Effector memory CD4-positive, alpha-beta T cell (primary cell): ENCODE measurements around the gene HSPA4L.

ENCODE experiments used
- DNase-seq, 3 donors: peaks; one replicate each; pipeline ENCODE4 v3.0.0-alpha.2; 2020
- H3K27ac ChIP-seq: 2 replicates; pipeline ENCODE4 v1.7.0; 2013; ENCODE audit warnings: mild to moderate bottlenecking, low read length, moderate library complexity; ENCODE audit not compliant: insufficient read depth, poor library complexity, severe bottlenecking
- H3K27me3 ChIP-seq: replicated peaks from 2 replicates; pipeline ENCODE4 v1.7.0; 2013; ENCODE audit warnings: mild to moderate bottlenecking, low read length; ENCODE audit not compliant: insufficient read depth, control insufficient read depth, poor library complexity, severe bottlenecking
- H3K36me3 ChIP-seq: 2 replicates; pipeline ENCODE4 v1.7.0; 2013; ENCODE audit warnings: mild to moderate bottlenecking, low read length, moderate library complexity; ENCODE audit not compliant: control insufficient read depth, insufficient read depth
- H3K4me1 ChIP-seq: 2 replicates; pipeline ENCODE4 v1.7.0; 2013; ENCODE audit warnings: low read length, mild to moderate bottlenecking; ENCODE audit not compliant: control insufficient read depth, insufficient read depth, poor library complexity, severe bottlenecking
- H3K4me3 ChIP-seq: 2 replicates; pipeline ENCODE4 v1.7.0; 2013; ENCODE audit warnings: low read length, low read depth, mild to moderate bottlenecking; ENCODE audit not compliant: insufficient read depth, poor library complexity, severe bottlenecking
- H3K9me3 ChIP-seq: 2 replicates; pipeline ENCODE4 v1.7.0; 2013; ENCODE audit warnings: mild to moderate bottlenecking, low read length, moderate library complexity; ENCODE audit not compliant: control insufficient read depth

The HSPA4L gene

DNA sequence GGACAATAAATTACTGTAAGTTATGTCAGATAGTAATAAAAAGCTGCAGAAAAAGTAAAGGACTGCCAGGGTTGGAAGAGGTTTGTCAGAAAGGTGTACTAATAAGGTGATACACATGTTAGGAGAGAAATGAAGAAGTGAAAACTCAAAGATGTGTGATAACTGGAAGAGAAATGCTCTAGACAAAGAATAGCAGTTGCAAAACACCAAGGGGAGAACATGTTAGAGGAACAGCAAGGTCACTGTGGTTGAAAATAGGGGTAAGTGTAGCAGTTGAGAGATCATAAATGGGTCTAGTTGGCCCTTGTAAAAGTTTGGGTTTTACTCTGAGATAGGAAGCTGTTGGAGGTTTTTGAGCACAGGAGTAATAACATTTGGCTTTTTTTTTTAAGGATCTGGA lies 46.9 kb downstream of the HSPA4L start:
- no peak overlapping the region for H3K27ac ChIP-seq
- H3K27me3 ChIP-seq, result no peaks in the 10 kb centered on the region
- H3K9me3 ChIP-seq, result no peaks in the 10 kb centered on the region
- H3K4me3 ChIP-seq, result no peak overlapping the region
- H3K4me1 ChIP-seq, result no peaks in the 10 kb centered on the region
- no peaks in the 10 kb centered on the region for H3K36me3 ChIP-seq
- no peak for DNase-seq

DNA sequence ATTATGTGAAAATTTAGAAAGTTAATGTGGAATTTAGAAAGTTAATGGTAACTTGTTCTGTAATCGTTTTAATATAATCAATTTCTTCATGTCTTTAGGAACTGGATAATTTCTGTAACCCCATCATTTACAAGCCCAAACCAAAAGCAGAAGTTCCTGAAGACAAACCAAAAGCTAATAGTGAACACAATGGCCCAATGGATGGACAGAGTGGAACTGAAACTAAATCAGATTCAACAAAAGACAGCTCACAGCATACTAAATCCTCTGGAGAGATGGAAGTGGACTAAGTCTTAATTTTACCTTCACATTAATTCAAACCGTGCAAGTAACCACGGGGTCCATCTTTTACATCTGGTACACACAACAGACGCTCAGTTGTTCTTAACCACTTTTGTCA lies 50.5 kb downstream of the HSPA4L start:
- Histone ChIP-seq H3K4me3 (no peak overlapping the region), H3K9me3 (no peaks in the 10 kb centered on the region), H3K36me3 (no peaks in the 10 kb centered on the region), H3K27ac (no peak overlapping the region), H3K4me1 (no peaks in the 10 kb centered on the region), H3K27me3 (no peaks in the 10 kb centered on the region)
- no peak for DNase-seq

DNA sequence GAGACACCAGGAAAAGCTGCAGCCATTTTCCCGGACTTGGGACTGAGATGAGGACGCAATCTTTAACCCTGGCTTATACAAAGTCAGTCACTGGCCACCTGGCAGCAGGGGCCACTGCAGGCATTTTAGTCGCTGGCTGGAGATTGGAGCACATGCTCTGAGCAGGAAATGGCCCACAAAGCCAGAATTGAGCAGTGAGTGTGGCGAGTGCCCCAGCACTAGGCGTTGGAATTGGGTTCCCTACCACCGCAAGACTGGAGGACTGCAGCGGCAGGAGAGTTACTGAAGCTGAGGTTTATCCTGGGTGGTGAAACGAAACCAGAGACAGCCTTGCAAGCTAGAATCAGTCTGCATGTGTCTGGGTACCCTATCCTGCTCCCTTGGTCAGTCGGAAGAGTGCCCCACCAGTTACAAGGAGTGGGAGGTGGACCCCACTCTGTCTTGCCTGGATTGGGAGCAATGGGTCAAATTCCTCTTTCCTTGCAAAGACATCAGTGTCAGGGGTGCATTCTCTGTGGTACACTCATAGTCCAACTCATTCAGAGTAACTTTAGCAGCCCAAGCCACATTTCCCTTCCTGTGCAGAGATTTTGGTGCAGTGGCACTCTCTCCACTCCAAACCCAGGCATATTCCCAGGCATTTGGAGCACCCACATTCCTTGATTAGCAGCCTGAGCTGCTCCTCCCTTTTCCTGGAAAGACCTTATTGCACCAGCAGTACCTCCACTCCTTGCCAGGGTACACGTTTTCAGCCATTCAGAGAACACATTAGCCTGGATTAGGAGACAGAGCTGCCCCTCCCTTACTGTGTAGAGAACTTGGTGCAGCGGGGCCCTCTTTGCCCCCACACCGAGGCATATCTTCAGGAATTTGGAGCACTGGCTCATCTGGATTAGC lies 61.8 kb downstream of the HSPA4L start:
- Histone ChIP-seq H3K27me3 (no peaks in the 10 kb centered on the region), H3K4me3 (no peak overlapping the region), H3K27ac (no peak overlapping the region), H3K36me3 (no peaks in the 10 kb centered on the region), H3K4me1 (no peaks in the 10 kb centered on the region), H3K9me3 (peaks cover 5% of the 10 kb centered on the region)
- DNase-seq, result no peak

DNA sequence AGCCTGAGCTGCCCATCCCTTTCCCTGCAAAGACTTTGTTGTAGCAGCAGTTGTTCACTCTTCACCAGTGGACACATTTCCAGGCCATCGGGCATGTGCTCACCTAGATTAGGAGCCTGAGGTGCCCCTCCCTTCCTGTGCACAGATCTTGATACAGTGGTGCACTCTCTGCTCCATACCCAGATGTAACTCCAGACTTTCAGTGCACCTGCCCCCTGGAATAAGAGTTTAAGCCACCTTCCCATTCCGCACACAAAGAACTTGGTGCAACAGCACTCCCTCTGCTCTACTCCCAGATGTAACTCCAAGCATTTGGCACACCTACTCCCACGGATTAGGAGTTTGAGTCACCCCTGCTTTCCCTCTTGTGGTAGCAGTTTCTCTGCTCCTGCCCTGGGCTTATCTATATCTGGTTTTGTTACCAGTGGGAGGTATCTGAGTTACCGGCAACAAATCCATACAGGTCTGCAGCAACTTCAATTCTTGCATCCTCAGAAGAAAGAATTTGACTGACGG lies 62.5 kb downstream of the HSPA4L start:
- Histone ChIP-seq H3K4me3 (no peak overlapping the region), H3K36me3 (no peaks in the 10 kb centered on the region), H3K27me3 (no peaks in the 10 kb centered on the region), H3K4me1 (no peaks in the 10 kb centered on the region), H3K9me3 (peaks cover 7% of the 10 kb centered on the region), H3K27ac (no peak overlapping the region)
- no peak for DNase-seq

DNA sequence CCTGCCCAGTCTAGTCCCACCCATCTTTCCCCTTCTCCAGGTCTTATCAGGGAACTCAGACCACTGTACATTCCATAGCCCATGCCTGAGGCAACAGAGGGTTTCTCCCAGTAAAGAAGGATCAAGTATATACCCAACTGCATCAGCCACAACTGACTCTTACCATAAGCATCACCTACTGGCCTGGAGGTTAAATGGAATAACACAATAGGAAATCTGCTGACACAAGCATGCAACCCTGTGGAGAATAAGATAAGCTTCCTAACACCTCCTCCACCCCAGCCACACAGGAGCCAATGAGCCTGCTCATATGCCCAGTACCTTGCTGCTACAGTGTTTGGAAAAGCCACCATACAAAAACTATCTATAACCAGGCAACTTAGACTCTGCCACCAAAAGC lies 63.9 kb downstream of the HSPA4L start:
- DNase-seq, result no peak
- H3K4me3 ChIP-seq, result no peak overlapping the region
- H3K4me1 ChIP-seq, result no peaks in the 10 kb centered on the region
- H3K9me3 ChIP-seq, result peaks cover 13% of the 10 kb centered on the region
- no peaks in the 10 kb centered on the region for H3K36me3 ChIP-seq
- H3K27ac ChIP-seq, result no peak overlapping the region
- H3K27me3 ChIP-seq, result no peaks in the 10 kb centered on the region

DNA sequence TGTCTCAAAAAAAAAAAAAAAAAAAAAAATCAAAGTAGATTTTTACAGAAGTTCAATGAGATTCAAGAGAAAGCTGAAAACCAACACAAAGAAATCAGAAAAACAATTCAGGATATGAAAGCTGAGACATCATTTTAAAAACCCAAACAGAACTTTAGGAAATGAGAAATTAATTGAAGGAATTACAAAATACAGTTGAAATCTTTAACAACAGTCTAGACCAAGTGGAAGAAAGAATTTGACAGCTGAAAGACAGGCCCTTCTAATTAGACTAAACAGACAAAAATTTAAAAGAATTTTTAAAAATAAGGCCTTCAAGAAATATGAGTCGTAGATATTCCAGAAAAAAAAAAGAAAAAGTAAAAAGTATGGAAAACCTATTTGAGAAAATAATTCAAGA lies 64.6 kb downstream of the HSPA4L start:
- no peak for DNase-seq
- Histone ChIP-seq H3K27me3 (no peaks in the 10 kb centered on the region), H3K4me3 (no peak overlapping the region), H3K9me3 (peaks cover 13% of the 10 kb centered on the region), H3K4me1 (no peaks in the 10 kb centered on the region), H3K27ac (no peak overlapping the region), H3K36me3 (no peaks in the 10 kb centered on the region)

DNA sequence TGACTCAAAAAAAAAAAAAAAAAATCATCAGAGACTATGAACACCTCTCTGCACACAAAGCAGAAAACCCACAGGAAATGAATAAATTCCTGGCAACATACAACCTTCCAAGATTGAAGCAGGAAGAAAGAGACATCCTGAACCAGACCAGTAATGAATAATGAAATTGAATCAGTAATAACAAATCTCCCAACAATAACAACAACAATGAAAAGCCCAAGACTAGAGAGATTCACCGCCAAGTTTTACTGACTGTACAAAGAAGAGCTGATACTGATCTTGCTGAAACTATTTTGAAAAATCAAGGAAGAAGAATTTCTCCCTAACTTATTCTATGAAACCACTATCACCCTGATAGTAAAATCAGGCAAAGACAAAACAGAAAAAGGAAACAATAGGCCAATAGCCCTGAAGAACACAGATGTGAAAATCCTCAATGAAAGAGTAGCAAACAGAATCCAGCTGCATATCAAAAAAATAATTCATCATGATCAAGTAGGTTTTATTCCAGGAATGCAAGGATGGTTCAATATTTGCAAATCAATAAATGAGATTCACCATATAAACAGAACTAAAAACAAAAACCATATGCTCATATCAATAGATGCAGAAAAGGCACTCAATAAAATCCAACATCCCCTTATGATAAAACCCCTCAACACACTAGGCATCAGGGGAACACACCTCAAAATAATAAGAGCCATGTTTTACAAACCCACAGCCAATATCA lies 67.5 kb downstream of the HSPA4L start:
- Histone ChIP-seq H3K36me3 (no peaks in the 10 kb centered on the region), H3K27ac (no peak overlapping the region), H3K4me3 (no peak overlapping the region), H3K9me3 (peaks cover 13% of the 10 kb centered on the region), H3K27me3 (no peaks in the 10 kb centered on the region), H3K4me1 (no peaks in the 10 kb centered on the region)
- DNase-seq, result no peak

DNA sequence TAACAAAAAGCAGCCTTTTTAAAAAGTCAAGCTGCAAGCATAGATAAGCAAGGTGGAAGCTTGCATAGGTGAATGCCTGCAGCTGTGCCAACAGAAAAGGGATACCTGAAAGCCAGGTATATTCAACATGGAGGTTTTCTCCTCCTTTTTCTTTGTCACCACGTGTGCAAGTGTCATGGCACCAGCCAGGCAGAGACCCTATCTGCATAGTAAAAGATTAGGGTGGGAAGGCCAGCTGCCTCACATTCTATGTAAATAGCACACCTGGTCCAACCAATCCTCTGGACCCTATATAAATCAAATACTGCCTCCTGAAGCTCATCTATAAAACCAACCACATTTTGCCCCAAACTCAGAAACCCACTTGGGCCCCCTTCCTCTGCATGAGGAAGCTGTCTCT lies 70.5 kb downstream of the HSPA4L start:
- Histone ChIP-seq H3K9me3 (peaks cover 11% of the 10 kb centered on the region), H3K27me3 (no peaks in the 10 kb centered on the region)
- no peak for DNase-seq

DNA sequence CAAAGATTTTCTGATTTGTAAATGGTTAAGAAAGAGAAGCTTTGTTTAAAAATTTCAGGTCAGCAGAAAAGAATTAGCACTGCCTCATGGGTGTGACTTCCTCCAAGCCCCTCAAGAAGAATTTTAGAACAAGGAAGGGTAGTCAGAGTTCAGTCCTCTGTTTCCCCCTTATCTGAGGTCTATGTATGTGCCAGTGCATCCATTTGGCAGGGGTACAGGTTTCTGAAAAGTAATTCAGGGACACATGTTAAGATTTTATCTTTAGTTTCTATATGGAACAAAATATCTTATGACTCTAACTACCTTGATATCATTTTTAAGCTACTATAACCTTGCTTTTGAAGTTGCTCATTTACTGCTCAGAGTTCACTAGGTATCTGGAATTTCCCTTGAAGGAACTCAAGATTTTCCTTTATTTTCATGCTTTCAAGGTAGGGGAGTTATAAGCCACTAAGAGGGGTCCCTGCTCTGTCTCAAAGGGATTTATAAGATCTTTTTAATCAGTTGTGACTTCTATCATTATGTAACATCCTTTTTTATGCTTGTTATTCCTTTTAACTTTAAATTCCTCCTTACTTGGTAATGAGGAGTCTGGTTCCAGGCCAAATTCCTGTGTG lies 74.2 kb downstream of the HSPA4L start:
- H3K4me3 ChIP-seq, result no peak overlapping the region
- no peak overlapping the region for H3K27ac ChIP-seq
- H3K4me1 ChIP-seq, result no peaks in the 10 kb centered on the region
- no peaks in the 10 kb centered on the region for H3K36me3 ChIP-seq
- no peak for DNase-seq
- H3K27me3 ChIP-seq, result no peaks in the 10 kb centered on the region
- H3K9me3 ChIP-seq, result no peaks in the 10 kb centered on the region

More for the DNA sequence above, 70.5 kb downstream of the HSPA4L start:
- H3K4me3 ChIP-seq, result no peak overlapping the region
- no peaks in the 10 kb centered on the region for H3K36me3 ChIP-seq
- no peak overlapping the region for H3K27ac ChIP-seq
- no peaks in the 10 kb centered on the region for H3K4me1 ChIP-seq
